DND-41 (cell line): ENCODE measurements around the gene CACNB4.

Source experiments
- ATAC-seq: fragments of 200-7000 bp; cut with Tn5 transposase; 3 replicates; pipeline ENCODE4 v1.9.1; 2021; ENCODE audit warnings: low read depth; ENCODE audit not compliant: insufficient read depth
- DNase-seq: peaks from one replicate; pipeline ENCODE4 v3.0.0-alpha.2; 2020
- H2AFZ ChIP-seq: 2 replicates; pipeline ENCODE4 v1.6.0; 2012; ENCODE audit warnings: low read depth, low read length
- H3K27ac ChIP-seq: 2 replicates; pipeline ENCODE4 v1.5.1; 2012; ENCODE audit warnings: low read length, inconsistent platforms
- H3K27me3 ChIP-seq: fragments of 200-600 bp; sonication (generic); 2 replicates; pipeline ENCODE4 v1.6.0; 2012; ENCODE audit warnings: low read length, mild to moderate bottlenecking, inconsistent platforms; ENCODE audit not compliant: insufficient read depth, poor library complexity
- H3K36me3 ChIP-seq: 2 replicates; pipeline ENCODE4 v1.5.1; 2012; ENCODE audit warnings: low read length, inconsistent platforms; ENCODE audit not compliant: insufficient read depth
- H3K4me1 ChIP-seq: 2 replicates; pipeline ENCODE4 v1.5.1; 2012; ENCODE audit warnings: mild to moderate bottlenecking, low read length; ENCODE audit not compliant: insufficient read depth
- H3K4me2 ChIP-seq: 2 replicates; pipeline ENCODE4 v1.6.0; 2012; ENCODE audit warnings: mild to moderate bottlenecking, moderate library complexity, low read length, inconsistent platforms; ENCODE audit not compliant: insufficient read depth
- H3K4me3 ChIP-seq, 2 experiments: fragments of 200-600 bp in 1 of 2; shearing (Covaris generic) in 1 of 2; 2 replicates each; pipeline ENCODE4 v1.5.1; 2012 to 2016; ENCODE audit warnings: inconsistent platforms in 2 of 2, low read length in 2 of 2, mild to moderate bottlenecking in 2 of 2, low read depth in 1 of 2, moderate library complexity in 1 of 2
- H3K79me2 ChIP-seq: 2 replicates; pipeline ENCODE4 v1.6.0; 2012; ENCODE audit warnings: low read length, inconsistent platforms; ENCODE audit not compliant: insufficient read depth
- H3K9ac ChIP-seq: 2 replicates; pipeline ENCODE4 v1.6.0; 2012; ENCODE audit warnings: low read depth, mild to moderate bottlenecking, inconsistent platforms, low read length, moderate library complexity
- H3K9me3 ChIP-seq: 2 replicates; pipeline ENCODE4 v1.5.1; 2012; ENCODE audit warnings: low read length, moderate library complexity, mild to moderate bottlenecking, inconsistent platforms; ENCODE audit not compliant: insufficient read depth, severe bottlenecking
- H4K20me1 ChIP-seq: 2 replicates; pipeline ENCODE4 v1.6.0; 2012; ENCODE audit warnings: low read length; ENCODE audit not compliant: insufficient read depth
- CTCF ChIP-seq: IDR thresholded peaks from 2 replicates; pipeline ENCODE4 v1.5.1; 2012; ENCODE audit warnings: borderline replicate concordance, low read length, moderate library complexity, mild to moderate bottlenecking; ENCODE audit not compliant: poor library complexity, severe bottlenecking; ENCODE audit errors: extremely low read depth
- EZH2 ChIP-seq: IDR thresholded peaks from 3 replicates; pipeline ENCODE4 v1.6.1; 2012; ENCODE audit warnings: borderline replicate concordance, low read depth, mild to moderate bottlenecking, moderate library complexity, low read length, inconsistent platforms; ENCODE audit not compliant: severe bottlenecking

CACNB4 gene

GRCh38 chr2:152089238-152089637 lies 9.6 kb downstream of the CACNB4 start:
- H2AFZ ChIP-seq = no peak overlapping the region
- no peak overlapping the region for H3K9ac ChIP-seq
- no peaks in the 10 kb centered on the region for H3K27me3 ChIP-seq
- no peaks in the 10 kb centered on the region for H3K36me3 ChIP-seq
- TF ChIP-seq CTCF (no peak), EZH2 (no peak)
- ATAC-seq (no peak), DNase-seq (no peak)
- no peak overlapping the region for H3K27ac ChIP-seq
- H3K4me2 ChIP-seq = no peak overlapping the region
- no peak overlapping the region for H3K4me3 ChIP-seq
- H3K9me3 ChIP-seq = no peaks in the 10 kb centered on the region
- H3K4me1 ChIP-seq = no peaks in the 10 kb centered on the region
- H3K79me2 ChIP-seq = no peaks in the 10 kb centered on the region
- H4K20me1 ChIP-seq = no peaks in the 10 kb centered on the region

- no peaks in the 10 kb centered on the region for H3K36me3 ChIP-seq
- no peaks in the 10 kb centered on the region for H3K27me3 ChIP-seq
- no peak overlapping the region for H2AFZ ChIP-seq
- no peaks in the 10 kb centered on the region for H3K9me3 ChIP-seq
- no peak overlapping the region for H3K9ac ChIP-seq
- no peaks in the 10 kb centered on the region for H3K4me1 ChIP-seq
- ATAC-seq (no peak), DNase-seq (no peak)
- H3K4me2 ChIP-seq = no peak overlapping the region
- no peaks in the 10 kb centered on the region for H4K20me1 ChIP-seq
- no peak overlapping the region for H3K4me3 ChIP-seq
- no peak for TF ChIP-seq CTCF
- no peak for TF ChIP-seq EZH2
- H3K79me2 ChIP-seq = no peaks in the 10 kb centered on the region
- no peak overlapping the region for H3K27ac ChIP-seq
These were observed 10.8 kb downstream of the CACNB4 start for GRCh38 chr2:152088006-152088405.

GRCh38 chr2:152086231-152086630 lies 12.6 kb downstream of the CACNB4 start:
- H3K4me1 ChIP-seq = no peaks in the 10 kb centered on the region
- no peak overlapping the region for H2AFZ ChIP-seq
- H3K79me2 ChIP-seq = no peaks in the 10 kb centered on the region
- H3K4me2 ChIP-seq = no peak overlapping the region
- no peaks in the 10 kb centered on the region for H4K20me1 ChIP-seq
- no peaks in the 10 kb centered on the region for H3K27me3 ChIP-seq
- no peak overlapping the region for H3K9ac ChIP-seq
- ATAC-seq (no peak), DNase-seq (no peak)
- no peak overlapping the region for H3K4me3 ChIP-seq
- no peaks in the 10 kb centered on the region for H3K36me3 ChIP-seq
- H3K9me3 ChIP-seq = no peaks in the 10 kb centered on the region
- TF ChIP-seq EZH2 = no peak
- no peak overlapping the region for H3K27ac ChIP-seq

GRCh38 chr2:152084076-152084475 lies 14.8 kb downstream of the CACNB4 start:
- Histone ChIP-seq H3K9me3 (no peaks in the 10 kb centered on the region), H3K27ac (no peak overlapping the region), H3K27me3 (no peaks in the 10 kb centered on the region), H3K4me3 (no peak overlapping the region), H2AFZ (no peak overlapping the region), H3K79me2 (no peaks in the 10 kb centered on the region), H4K20me1 (no peaks in the 10 kb centered on the region), H3K36me3 (no peaks in the 10 kb centered on the region), H3K9ac (no peak overlapping the region), H3K4me2 (no peak overlapping the region), H3K4me1 (no peaks in the 10 kb centered on the region)
- no peak for DNase-seq
- no peak for ATAC-seq
- TF ChIP-seq CTCF (no peak), EZH2 (no peak)
